AML-193 (cell line): ENCODE data around the gene PROM1.
A peak's percentile ranks its signal among the peaks of the same experiment; 100 is the strongest.

Experiments used
- DNase-seq, 2 experiments: peaks; one replicate each; lab custom pipeline; 2025; lab: John Stamatoyannopoulos, UW

Gene PROM1

DNA sequence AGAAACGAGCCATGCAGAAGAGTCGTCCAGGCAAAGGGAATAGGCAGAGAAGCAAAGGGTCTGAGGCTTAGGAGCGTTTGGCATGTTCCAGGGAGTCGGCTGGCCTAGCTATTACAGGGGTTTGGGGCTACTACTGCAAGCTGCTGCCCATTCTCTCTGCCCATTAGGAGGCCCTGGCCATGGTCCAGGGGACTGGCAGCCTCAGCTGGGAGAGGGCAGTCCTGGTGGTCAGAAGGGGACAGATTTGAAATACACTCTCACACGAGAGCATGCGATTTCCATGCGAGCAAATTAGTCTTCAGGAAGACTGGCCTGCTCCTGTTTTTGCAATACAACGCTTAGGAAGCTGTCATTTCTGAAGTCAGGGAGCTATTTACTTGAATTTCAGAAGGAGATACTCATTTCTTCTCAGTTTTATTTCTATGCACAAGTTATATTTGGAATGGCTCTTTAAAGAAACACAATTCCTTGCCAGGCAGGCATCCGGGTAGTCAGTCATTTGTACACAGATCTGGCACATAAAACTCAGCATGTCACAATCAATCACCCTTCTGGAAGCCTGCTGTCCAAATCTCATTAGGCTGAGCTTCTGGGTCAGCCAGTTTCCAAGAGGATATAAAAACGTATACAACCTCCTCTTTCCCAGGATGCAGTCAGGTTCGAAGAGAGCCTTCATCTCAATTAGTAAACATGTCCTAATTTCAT, 27.0 kb downstream of the PROM1 start:
- no peak for DNase-seq

- DNase-seq = no peak
Observed at GRCh38 chr4:16055873-16056272, 27.9 kb downstream of the PROM1 start.

GRCh38 chr4:16055471-16055870, 28.4 kb downstream of the PROM1 start:
- DNase-seq = no peak

DNA sequence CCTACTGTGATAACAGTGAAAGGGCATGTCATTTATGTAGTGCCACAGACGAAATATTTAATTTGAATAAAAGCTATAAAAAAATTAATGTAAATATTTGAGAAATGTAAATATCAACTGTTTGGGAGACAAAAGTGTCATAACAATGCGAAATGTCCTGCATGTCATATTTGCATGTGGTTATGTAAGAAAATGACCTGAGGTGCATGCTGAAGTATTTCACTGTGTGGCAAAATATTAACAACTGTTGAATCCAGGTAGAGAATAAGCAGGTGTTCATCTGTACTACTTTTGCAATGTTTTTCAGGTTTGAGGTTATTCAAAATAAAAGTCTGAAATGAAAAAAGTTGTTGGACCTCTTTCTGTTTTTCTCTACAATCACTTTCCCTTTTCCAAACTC, 30.9 kb downstream of the PROM1 start:
- no peak for DNase-seq

DNA sequence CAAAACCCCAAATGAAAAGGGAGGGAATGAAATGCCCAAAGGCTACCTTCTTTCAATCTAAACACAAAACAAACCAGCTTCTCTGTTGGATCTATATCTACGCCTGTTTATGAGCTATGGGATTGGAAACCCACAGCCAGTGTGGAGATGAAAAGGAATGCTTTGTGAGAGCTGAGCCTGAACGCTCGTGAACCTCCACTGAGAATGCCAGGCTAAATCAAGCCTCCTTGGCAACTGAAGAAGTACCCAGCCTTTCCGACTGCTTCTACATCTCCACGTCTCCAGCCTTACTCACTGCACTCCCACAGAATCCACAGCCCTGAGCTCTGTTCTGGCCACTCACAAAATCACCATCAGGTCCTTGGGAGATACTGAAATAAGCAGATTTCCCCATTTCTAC, 31.8 kb downstream of the PROM1 start:
- no peak for DNase-seq

GRCh38 chr4:16051132-16051531, 32.7 kb downstream of the PROM1 start:
- no peak for DNase-seq

DNA sequence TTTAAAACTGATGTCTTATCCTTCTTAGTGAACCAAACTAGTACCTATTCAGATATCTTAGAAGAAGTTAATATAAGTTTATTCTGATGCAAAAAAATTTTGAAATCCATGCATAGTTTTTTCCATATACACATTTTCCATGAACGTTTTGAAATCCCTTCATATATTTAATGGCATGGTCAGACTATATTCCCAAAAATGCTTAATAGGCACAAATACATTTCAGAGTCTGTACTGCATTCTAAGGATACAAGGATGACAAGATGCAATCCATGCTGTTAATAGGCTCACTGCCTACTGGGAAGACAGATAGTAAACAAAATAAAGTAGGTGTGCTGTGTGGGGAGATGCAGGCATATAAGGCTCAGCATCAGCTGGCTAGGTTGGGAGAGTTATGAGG, 33.2 kb downstream of the PROM1 start:
- no peak for DNase-seq

DNA sequence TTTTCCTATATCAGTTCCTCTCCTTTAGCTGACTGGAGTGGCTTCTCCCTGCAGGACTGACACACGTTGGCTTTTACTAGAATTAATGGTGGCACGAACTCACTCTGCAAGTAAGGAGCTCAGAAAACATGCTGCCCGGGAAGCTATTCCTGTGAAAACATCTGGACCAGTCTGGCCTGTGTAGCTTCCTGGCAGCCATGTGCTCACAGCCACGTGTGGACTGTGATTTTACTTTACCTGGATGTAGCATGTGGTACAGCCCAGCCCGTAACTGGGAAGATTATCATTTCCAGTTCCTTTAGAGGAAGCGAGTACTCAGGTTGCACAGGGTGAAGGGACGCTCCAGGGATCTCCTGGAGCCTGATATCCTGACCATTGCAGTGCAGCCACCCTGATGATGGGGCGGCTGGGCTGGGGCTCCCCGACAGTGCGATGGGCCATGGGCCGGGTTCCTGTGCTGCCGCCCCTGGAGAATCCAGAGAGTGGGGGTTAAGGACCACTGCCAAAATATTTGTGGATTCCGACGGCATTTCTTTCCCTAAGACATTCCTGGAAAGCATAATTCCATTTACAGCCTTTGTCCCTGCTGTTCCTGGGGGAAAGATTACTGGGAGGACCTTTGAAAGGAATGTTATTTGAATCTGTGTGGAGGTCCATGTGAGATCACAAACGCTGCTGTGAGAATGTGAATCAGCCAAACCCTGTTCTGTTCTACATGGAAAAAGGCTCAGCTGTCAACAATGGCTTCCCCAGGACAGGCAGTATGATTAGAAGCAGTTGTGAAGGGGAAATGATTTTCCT, 35.0 kb downstream of the PROM1 start:
- no peak for DNase-seq

GRCh38 chr4:16045687-16046086, 38.1 kb downstream of the PROM1 start:
- no peak for DNase-seq

DNA sequence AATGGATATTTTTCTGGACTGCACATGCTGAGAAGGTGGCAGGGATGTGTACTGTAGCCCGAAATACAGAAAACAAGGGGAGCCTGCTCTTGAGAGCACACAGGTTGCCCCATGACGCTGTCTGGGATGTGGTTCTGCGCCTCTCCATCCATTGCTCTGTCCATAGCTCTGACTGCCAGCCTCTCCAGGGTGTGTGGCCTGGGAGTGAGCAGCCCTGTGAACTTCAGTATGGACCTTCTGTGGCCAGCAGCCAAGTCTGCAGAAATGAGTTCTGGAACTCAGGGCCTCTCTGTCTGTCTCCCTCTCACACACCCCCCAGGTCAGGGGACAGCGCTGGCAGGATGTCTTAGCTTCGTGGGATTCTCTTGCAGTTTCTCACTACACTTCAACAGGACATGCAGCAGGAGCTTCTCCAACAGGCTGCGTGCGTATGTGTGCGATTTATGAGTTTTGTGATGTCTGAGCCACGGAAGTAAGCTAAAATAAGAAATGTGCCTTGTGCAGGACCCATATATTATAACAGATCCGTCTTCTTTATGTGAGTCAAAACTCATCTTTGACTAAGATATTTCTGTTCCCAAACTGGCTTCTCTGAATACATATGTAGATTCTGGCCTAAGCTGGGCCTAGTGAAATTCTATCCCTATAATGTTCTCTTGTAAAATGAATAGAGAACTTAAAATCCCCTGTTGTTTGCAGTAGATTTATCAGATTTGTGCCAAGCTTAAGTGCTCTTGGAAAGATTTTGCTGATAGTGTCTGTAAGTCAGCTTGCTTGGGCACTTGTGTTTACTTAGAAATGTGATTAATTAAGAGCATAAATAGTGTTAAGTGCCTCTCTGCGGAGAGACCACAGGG, 40.0 kb downstream of the PROM1 start:
- no peak for DNase-seq

- no peak for DNase-seq
Observed at GRCh38 chr4:16039139-16039538, 44.7 kb downstream of the PROM1 start.

DNA sequence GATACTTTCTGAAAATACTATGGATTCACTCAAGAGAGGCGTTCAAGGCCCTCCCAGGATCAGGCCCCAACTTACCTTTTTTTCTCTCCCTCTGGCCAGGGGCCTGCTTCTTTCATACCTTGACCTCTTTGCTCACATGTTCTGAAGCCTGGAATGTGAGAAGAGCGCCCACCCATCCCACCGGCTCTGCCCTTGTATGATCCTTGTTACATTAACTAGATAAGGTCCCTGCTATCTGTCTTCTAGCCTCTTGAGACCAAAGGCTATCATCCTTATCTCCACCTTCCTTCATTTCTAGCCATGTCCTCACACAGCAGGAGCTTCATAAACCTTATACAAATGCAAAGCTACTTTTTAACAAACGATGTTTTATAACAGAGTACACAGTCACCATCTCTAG, 45.9 kb downstream of the PROM1 start:
- no peak for DNase-seq

GRCh38 chr4:16035843-16036242, 48.0 kb downstream of the PROM1 start:
- no peak for DNase-seq

DNA sequence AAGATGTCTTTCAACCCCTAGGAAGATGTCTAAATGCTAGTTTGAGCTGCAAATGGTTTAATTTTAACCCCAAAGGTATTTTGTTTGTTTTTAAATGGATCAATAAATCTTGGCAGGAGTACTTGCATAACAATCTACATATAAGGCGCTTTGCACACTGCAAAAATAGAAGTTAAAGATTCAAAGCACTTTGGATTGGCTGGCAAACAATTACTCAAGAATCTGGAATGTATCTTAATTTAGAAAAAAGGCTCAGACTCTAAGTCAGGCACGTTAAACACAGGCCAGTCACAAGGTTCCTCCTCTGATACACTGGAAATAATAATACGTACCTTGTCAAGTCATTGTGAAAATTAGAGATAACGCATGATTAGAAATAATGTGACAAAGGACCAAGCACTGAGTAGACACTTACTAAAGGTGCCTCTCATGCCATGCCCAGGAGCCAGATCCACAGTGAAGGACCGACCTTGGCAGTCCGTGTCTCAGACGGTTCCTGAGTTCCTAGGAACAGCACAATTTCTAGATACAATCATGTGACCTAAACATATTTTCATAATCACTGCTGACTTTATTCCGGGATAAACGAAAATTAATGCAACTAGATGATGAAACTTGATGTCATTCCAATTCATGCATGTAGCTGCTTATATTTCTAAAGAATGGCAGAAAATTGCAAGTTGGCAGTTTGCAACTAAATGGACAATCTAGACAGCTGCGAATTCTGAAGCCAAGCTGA, 49.6 kb downstream of the PROM1 start:
- DNase-seq = no peak

GRCh38 chr4:16032396-16032770, 51.4 kb downstream of the PROM1 start:
- no peak for DNase-seq

GRCh38 chr4:16031546-16032395, 52.1 kb downstream of the PROM1 start:
- no peak for DNase-seq

GRCh38 chr4:16029886-16030285, 53.9 kb downstream of the PROM1 start:
- DNase-seq = no peak

GRCh38 chr4:16029262-16029661, 54.6 kb downstream of the PROM1 start:
- DNase-seq = no peak

DNA sequence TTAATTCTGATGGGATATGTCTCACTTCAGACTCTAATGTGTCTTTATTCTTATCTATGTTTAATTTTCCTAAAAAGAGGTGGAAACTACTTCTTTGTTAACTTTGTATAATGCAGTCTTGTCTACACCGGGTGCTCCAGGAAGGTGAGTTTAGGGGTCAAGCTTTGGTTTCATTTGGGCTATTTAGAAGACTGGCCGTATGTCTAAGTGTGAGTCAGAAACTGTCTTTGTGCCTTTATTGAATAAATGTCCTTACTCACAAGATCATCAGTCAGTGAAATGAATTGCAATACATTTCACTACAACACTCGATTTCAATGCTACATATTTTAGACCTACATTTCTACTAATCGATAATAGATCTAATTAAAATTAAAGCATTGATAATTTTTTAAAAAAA, 56.2 kb downstream of the PROM1 start:
- no peak for DNase-seq

DNA sequence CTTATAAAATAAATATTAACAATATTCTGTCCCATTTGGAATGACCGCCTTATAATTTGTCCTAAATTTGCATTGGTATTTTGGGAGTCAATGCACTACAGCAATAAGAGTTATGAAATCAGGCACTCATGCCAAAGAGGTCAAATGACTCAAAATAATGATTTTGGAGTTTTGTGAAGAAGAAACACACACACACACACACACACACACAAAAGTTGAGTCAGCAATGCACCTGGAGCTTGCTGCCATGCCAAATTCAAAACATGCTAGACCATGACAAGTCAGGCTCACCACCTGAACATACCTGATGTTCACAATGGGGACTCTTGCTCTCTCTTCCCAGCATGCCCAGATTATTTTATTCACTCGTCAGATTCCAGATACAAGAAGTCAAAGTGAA, 56.7 kb downstream of the PROM1 start:
- DNase-seq = no peak

DNA sequence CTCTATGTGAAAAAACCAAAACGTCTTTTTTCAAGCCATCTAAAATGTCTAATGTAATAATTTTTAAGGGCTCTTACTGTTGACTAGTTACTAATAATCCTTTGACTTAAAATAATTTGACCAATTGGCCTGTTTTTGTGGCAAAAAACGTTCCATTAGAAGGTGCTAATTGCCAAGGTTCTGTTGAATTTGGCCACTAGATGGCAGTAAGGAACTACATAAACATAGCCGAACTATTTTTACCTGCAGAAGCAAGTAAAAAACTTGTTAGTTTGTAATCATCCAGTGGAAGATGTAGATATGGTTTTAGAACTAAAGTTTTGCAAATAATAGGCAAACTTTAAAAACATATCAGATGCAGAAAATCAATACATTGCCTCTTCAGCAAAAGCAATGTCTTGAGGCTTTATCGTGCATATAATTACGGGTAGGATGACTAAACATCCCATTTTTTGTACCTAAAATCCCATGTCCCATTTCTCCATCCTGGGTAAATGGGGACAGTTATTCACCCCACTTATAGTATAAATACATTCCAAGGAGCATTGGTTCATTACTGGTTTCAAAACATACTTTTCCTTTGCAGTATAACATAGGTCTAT, 57.6 kb downstream of the PROM1 start:
- peak; percentile 46 to 48 for DNase-seq
